SK-N-SH (cell line): Measurements from ENCODE around the gene IFT25.

Experiments used
- CTCF ChIP-seq: fragments of 200-600 bp; sonication (generic); IDR thresholded peaks from 2 replicates; pipeline ENCODE4 v1.6.1; 2017; ENCODE audit warnings: antibody characterized with exemption, mild to moderate bottlenecking, moderate library complexity
- EZH2phosphoT487 ChIP-seq: fragments of 200-600 bp; sonication (generic); IDR thresholded peaks from 2 replicates; pipeline ENCODE4 v1.6.1; 2017; ENCODE audit warnings: low read depth, mixed run types, mild to moderate bottlenecking, antibody characterized with exemption, moderate library complexity, borderline replicate concordance
- FOXM1 ChIP-seq: IDR thresholded peaks from 2 replicates; pipeline ENCODE4 v1.4.0; 2012; ENCODE audit warnings: low read depth, mild to moderate bottlenecking
- REST ChIP-seq: IDR thresholded peaks from 2 replicates; pipeline ENCODE4 v1.6.1; 2012; ENCODE audit warnings: mild to moderate bottlenecking, low read depth, low read length, moderate library complexity
- USF2 ChIP-seq: fragments of 150-350 bp; IDR thresholded peaks from 2 replicates; pipeline ENCODE4 v1.6.1; 2017; ENCODE audit warnings: antibody characterized with exemption, low read length, low read depth, borderline replicate concordance

- TF ChIP-seq USF2 (no peak), FOXM1 (no peak), CTCF (no peak), EZH2phosphoT487 (no peak), REST (no peak)
Measured at GRCh38 chr1:53951697-53952096, 6.2 kb upstream of the IFT25 start.
